Measurements from ENCODE around the gene ABTB1.

ABTB1 gene

DNA sequence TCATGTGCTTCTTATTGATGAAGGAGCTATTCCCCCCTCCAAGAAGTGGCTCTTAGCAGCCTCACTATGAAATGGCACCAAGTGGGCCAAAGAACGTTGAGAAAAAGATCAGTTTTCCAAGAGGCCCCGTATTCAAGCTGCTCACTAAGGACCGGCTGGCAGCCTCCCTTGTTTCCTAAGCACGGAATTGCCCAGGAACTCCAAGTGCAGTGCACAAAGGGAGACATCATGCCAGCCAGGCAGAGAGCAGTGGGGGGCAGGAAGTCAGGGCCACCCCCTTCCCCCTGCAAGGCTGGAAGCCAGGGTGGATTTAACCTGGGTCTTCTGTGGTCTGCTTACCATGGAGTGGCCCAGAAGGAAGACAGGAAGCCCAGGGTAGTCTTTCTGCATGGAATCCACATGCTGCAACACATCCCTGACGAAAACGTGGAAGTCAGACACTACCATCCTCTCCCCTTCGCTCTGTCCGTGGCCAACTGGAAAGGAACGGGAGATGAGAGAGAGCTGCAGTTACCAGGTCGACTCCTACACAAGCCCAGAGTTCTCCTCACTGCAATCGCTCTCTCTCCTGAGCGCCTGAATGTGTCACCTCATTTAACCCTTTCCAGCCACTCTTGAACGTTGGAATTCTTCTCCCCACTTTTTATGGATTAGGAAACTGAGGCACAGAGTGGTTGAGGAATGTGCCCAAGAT lies 49.5 kb downstream of the ABTB1 start:
- no peak for DNase-seq

DNA sequence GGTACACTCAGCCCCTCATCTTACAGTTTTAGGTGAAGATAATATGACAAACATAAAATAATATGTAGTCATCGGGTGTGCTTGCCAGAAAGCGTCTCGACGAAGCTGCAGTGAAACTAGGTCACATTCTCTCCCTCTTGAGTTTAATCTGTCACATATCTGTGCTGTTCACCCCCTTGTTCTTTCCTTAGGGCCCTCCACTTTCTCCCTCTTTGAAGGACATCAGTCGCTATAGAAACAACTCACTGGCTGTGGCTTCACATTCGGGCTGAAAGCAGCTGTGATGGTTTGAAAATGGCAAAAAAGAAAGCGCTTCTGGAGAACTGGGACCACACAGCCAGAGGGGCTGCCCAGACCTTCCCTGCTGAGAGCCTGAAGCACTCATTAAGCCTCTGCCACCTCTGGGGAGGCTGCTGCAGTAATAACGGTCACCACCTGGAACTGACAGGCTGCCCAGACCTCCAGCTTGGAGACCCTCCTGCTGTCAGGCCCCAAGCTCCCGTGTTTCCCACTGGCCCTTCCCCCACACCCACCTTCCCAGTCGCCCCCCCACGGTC lies 50.3 kb downstream of the ABTB1 start:
- DNase-seq: no peak

DNA sequence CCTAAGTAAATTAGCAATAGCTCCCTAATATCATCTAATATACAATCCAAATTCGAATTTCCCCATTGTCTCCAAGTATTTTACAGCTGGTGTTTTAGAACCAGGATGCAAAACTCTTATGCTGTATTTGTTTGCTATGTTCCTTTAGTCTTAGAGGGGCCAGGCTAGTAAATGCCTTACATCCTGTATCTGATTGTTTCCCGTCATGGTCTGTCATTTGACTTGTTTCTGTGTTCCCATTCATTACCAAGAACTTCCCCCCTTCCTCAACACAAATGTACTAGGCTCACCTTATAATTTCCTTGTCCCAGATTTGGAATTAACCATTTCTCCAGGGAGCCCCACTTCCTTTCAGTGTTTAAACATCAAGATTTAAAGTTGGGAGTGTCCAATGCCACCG lies 54.1 kb downstream of the ABTB1 start:
- DNase-seq: no peak

DNA sequence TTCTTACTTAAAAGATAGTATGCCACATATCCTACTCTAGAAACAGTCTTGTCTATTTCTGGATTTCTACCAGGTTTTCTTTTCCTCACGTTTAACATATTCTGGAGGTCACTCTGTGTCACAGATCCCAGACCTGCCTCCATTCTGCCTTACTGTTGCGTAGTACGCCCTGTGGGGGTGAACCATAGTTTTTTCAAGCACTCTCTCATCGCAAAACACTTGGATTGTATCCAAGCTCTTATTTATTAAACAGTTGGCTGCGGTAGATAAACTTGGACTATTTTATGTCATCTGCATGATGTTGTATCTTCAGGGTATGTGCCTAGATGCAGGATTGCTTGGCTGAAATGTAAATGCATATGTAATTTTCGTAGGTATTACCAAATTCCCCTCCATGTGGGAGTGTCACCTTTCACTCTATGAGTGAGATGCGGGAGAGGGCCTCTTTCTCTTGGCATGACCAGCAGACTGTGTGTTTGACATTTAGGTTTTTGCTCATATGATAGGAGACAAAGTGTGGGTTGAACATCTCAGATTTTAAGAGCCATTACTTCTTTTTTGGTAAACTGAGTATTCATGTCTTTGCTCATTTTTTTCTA lies 55.8 kb downstream of the ABTB1 start:
- DNase-seq: peak; percentile 58

DNA sequence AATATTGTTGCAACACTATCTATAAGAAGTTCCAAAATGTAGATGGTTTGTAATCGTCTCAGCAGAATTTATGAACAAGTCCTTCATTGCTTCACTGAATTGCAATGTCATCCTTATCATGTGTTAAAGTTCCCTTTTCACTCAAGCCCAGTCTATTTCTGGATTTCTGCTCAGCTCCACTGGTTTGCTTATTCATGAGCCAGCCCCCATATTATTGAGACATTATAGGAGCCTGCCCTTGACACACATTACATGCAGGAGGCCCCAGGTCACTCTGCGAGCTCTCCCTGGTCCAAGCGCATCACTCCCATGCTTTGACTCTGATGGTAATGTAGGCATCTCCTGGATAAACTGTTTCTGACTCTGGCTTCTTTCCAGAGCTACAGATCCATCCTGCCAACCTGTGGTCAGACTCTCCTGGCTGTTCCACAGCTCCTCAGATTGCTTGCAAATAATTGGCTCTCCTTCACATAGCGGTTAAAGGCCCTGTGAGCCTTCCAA lies 56.9 kb downstream of the ABTB1 start:
- DNase-seq: peak; percentile 89

DNA sequence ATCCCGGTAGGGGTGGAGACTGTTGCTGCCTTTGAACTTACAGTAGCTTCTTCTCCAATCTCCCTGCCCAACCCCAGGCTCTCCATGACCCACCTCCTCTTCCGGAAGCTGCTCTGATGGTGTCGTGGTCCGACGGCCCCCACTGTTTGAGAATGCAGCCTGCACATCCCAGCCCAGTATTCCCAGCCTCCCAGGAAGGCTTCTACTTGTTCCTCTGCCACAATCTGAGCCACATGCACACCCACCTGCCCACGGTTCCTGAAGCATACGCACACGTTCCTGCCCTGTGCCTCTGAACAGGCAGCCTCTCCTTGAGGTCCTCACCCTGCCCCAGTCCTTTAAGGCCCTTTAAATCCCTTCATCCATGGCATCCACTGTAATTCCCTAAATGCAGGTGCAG lies 57.4 kb downstream of the ABTB1 start:
- no peak for DNase-seq
